H1 (cell line): ENCODE data around the gene LPIN2. TPM values are rescaled to one million over a fixed set of nuclear protein-coding genes. Genes with fewer than 3 reads are reported as not detected.

Experiments
- CHD1 ChIP-seq: IDR thresholded peaks from 2 replicates; pipeline ENCODE4 v1.6.1; 2012; ENCODE audit warnings: low read depth, low read length, improper control_type of control experiment
- JUND ChIP-seq: IDR thresholded peaks from 2 replicates; pipeline ENCODE4 v1.6.1; 2011; ENCODE audit warnings: mild to moderate bottlenecking, improper control_type of control experiment, low read length
- SIN3A ChIP-seq, 2 experiments: IDR thresholded peaks in 1 of 2; conservative IDR thresholded peaks in 1 of 2; 2 replicates each; pipeline ENCODE4 v1.6.1; 2011 to 2012; ENCODE audit warnings: low read length in 2 of 2, improper control_type of control experiment in 1 of 2, low read depth in 1 of 2, mild to moderate bottlenecking in 1 of 2
- polyA plus RNA-seq, 7 experiments: library from polyadenylated mRNA; depleted of rRNA in 3 of 7; stranded (reverse) in 5 of 7; unstranded in 2 of 7; fragments of >200 nt in 5 of 7; fragments of 200-250 nt in 2 of 7; gene quantifications; 1 replicate in 5 of 7; 2 replicates in 1 of 7; 4 replicates in 1 of 7; pipeline versions ENCODE4 v1.2.1 to v1.2.3, GENCODE V29; 2011 to 2013; ENCODE audit warnings: missing spikeins in 2 of 7, mixed read lengths in 2 of 7
- total RNA-seq: library from RNA; stranded (reverse); fragmentation: NEBNext Ultra II Directional; extraction: Animal tissue kit (Norgen Biotek cat#: 25700); gene quantifications from 2 replicates; pipeline ENCODE4 v1.2.1, GENCODE V29; 2021

Gene LPIN2
- total and polyA plus RNA-seq, 2 of the 8 experiments (the other 6 are each of a cell fraction or from before 2014, with no cell fraction given) = 7.4 to 14.2 TPM

DNA sequence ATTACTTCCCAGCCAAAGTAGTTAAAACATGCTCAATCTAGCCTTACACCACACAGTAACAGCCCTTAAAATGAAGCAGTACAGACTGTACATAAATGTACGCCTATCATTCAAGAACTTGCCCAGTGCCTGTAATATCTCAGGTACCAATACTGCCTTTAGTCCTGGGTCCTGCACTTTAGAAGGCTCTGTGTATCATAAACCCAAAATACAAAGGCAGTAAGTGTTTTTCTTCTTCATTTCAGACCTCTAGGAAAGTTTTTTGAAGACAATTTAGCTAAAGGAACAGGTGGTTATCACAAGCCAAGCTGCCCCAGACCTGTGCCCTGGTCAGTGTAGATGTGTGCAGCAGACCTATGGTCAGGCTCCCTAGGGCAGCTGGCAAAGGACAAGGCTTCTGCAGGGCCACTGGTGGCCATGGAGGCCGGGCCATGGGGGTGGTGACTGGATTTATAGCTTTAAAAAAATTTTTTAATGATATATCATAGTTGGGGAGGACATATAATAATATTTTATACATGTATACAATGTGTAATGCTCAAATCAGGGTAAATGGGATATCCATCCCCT is 18.8 kb downstream of the LPIN2 start (continued):
- TF ChIP-seq CHD1 (no peak), SIN3A (conservative IDR thresholded peaks at IDR 0.05 in 1 of 2, IDR thresholded peaks at IDR 0.05 in 1 of 2; ENCODE audit: low read depth in 1 of 2, low read length in 2 of 2) (no peak), JUND (no peak)
